ENCODE results near the gene FCN3. TPM values are rescaled to one million over a fixed set of nuclear protein-coding genes. Genes with fewer than 3 reads are reported as not detected.
A peak's percentile ranks its signal among the peaks of the same experiment; 100 is the strongest.

FCN3 gene
- total and polyA plus RNA-seq, 2 of the 4 experiments (the other 2 are of a cell fraction), result not detected

GRCh38 chr1:27397110-27397509 is 22.5 kb upstream of the FCN3 start:
- Histone ChIP-seq H4K5ac (ENCODE audit: low read depth, low read length) (no peak overlapping the region), H2BK5ac (ENCODE audit: low read depth, low read length, poor library complexity, severe bottlenecking) (no peak overlapping the region), H2AFZ (replicated peaks; ENCODE audit: low read length, poor library complexity) (no peak overlapping the region), H3K9me3 (ENCODE audit: control insufficient read depth, insufficient read depth, low read length) (no peaks in the 10 kb centered on the region), H3K4me1 (ENCODE audit: control insufficient read depth, insufficient read depth, low read length) (peaks cover 9% of the 10 kb centered on the region), H3K23ac (ENCODE audit: low read depth, low read length) (no peak overlapping the region), H3K56ac (ENCODE audit: extremely low read depth, insufficient read depth, low read length) (no peak overlapping the region), H2AK9ac (replicated peaks; ENCODE audit: low read depth, low read length, poor library complexity) (no peak overlapping the region), H4K8ac (ENCODE audit: low read depth in 2 of 2, low read length in 2 of 2) (no peak overlapping the region), H2BK15ac (ENCODE audit: low read depth, low read length) (no peak overlapping the region), H2AK5ac (ENCODE audit: low read depth, low read length) (0 out of 2 replicates have a peak overlapping the region, but pooled peaks have one; percentile 21), H3K27ac (ENCODE audit: insufficient read depth, low read length) (no peak overlapping the region), H3K27me3 (ENCODE audit: control insufficient read depth, insufficient read depth, low read length) (no peaks in the 10 kb centered on the region), H3K14ac (replicated peaks; ENCODE audit: low read depth, low read length) (no peak overlapping the region), H3K79me1 (ENCODE audit: low read depth in 1 of 2, low read length in 2 of 2) (peaks cover 0 to 32% of the 10 kb centered on the region in 2 experiments; a peak in 3 of 4 replicates), H3K4me2 (ENCODE audit: low read depth, low read length) (no peak overlapping the region), H3K9ac (ENCODE audit: low read depth, low read length) (no peak overlapping the region), H3K9me1 (ENCODE audit: insufficient read depth, low read length) (peaks cover 25% of the 10 kb centered on the region), H3K4ac (ENCODE audit: low read depth, low read length) (no peak overlapping the region), H4K91ac (ENCODE audit: insufficient read depth, low read depth, low read length) (no peak overlapping the region), H2BK120ac (ENCODE audit: low read depth, low read length) (no peak overlapping the region), H4K20me1 (ENCODE audit: insufficient read depth, low read length) (0 out of 2 replicates have a peak, but pooled peaks cover 5% of the 10 kb centered on the region), H3K18ac (ENCODE audit: low read depth, low read length) (no peak overlapping the region), H3K4me3 (ENCODE audit: insufficient read depth, low read depth, low read length) (no peak overlapping the region), H3K36me3 (ENCODE audit: control insufficient read depth, insufficient read depth, low read length) (no peaks in the 10 kb centered on the region; the same call in 1 of the 2 replicates), H2BK20ac (ENCODE audit: low read depth, low read length) (no peak overlapping the region)
- CTCF ChIA-PET, result interaction anchor here (4.7 kb wide), 1 partner anchor 98 kb away, joined by 79 read pairs; no protein-coding TSS in a partner anchor
- 100% methylated on average over 1 of the region's 3 CpGs; no CpG with 5 or more reads in 1 of the 2 experiments for WGBS, 2 experiments (ENCODE audit: extremely low coverage in 2 of 2, insufficient read length in 1 of 2)
- TF ChIP-seq CEBPB (IDR thresholded peaks at IDR 0.05; ENCODE audit: low read depth, low read length) (no peak), NFE2L2 (IDR thresholded peaks at IDR 0.05; ENCODE audit: low read depth, low read length) (no peak), CHD1 (IDR thresholded peaks at IDR 0.05; ENCODE audit: low read depth, low read length) (no peak), RAD21 (IDR thresholded peaks at IDR 0.05; ENCODE audit: low read length) (no peak), POLR2A (IDR thresholded peaks at IDR 0.05; ENCODE audit: low read depth, low read length) (no peak), CTCF (conservative IDR thresholded peaks at IDR 0.05; ENCODE audit: low read depth, low read length) (no peak), MAZ (IDR thresholded peaks at IDR 0.05; ENCODE audit: borderline replicate concordance, low read depth, low read length) (no peak), RFX5 (IDR thresholded peaks at IDR 0.05; ENCODE audit: low read depth, low read length) (no peak), USF2 (IDR thresholded peaks at IDR 0.05; ENCODE audit: low read depth, low read length) (no peak), RCOR1 (IDR thresholded peaks at IDR 0.05; ENCODE audit: insufficient replicate concordance, low read length) (no peak), MAFK (IDR thresholded peaks at IDR 0.05; ENCODE audit: low read depth, low read length) (no peak), BHLHE40 (IDR thresholded peaks at IDR 0.05; ENCODE audit: low read depth, low read length) (no peak), ELK1 (IDR thresholded peaks at IDR 0.05; ENCODE audit: borderline replicate concordance, low read depth, low read length) (no peak), SMC3 (IDR thresholded peaks at IDR 0.05; ENCODE audit: low read depth, low read length) (no peak), MXI1 (IDR thresholded peaks at IDR 0.05; ENCODE audit: borderline replicate concordance, low read depth, low read length) (no peak)
- intact Hi-C loops (cut with micrococcal nuclease) (loop anchor here (10.0 kb wide), 1 partner anchor 202 kb away; no protein-coding TSS in a partner anchor), dilution Hi-C loops (cut with HindIII; ENCODE audit: low sequenced_read_pairs, unreplicated experiment) (no loop called here), in situ Hi-C loops (cut with MboI; ENCODE audit: low sequenced_read_pairs) (loop anchor here (5.0 to 10.0 kb wide), 2 partner anchors 210 to 292 kb away; no protein-coding TSS in a partner anchor)
- DNase-seq (no peak), ATAC-seq (ENCODE audit: low read depth) (no peak)
- POLR2A ChIA-PET (ENCODE audit: unreplicated experiment), result interaction anchor here (0.5 to 0.7 kb wide), 2 partner anchors 31 to 37 kb away, joined by 4 to 11 read pairs; no protein-coding TSS in a partner anchor
- BruUV-seq (replicated peaks), result no TSS peak
